Heart left ventricle (tissue), 16 donors: Measurements from ENCODE around the gene CD300LF. TPM values are rescaled to one million over a fixed set of nuclear protein-coding genes. Genes with fewer than 3 reads are reported as not detected.

ENCODE experiments used
- ATAC-seq, 4 donors: fragments of 200-7000 bp; cut with Tn5 transposase; one replicate each; pipeline ENCODE4 v1.9.1; 2020 to 2022; ENCODE audit warnings: moderate library complexity in 4 of 4, mild to moderate bottlenecking in 3 of 4, moderate number of reproducible peaks in 1 of 4
- DNase-seq, 5 donors: peaks; one replicate each; pipeline ENCODE4 v3.0.0-alpha.2; 2020
- H3K27ac ChIP-seq, 12 donors: fragments of 200-600 bp; sonication (generic) in 4 of 12; one replicate each; pipeline versions ENCODE4 v1.5.0 to v1.8.0; 2016 to 2022; ENCODE audit warnings: mild to moderate bottlenecking in 2 of 12
- H3K27me3 ChIP-seq, 9 donors: fragments of 200-600 bp; sonication (generic) in 2 of 9; one replicate each; pipeline versions ENCODE4 v1.5.1 to v1.8.0; 2016 to 2022; ENCODE audit warnings: mild to moderate bottlenecking in 3 of 9
- H3K36me3 ChIP-seq, 9 donors: fragments of 200-600 bp; sonication (generic) in 2 of 9; one replicate each; pipeline versions ENCODE4 v1.5.0 to v1.8.0; 2018 to 2022; ENCODE audit warnings: mild to moderate bottlenecking in 2 of 9
- H3K4me1 ChIP-seq, 12 donors: fragments of 200-600 bp; sonication (generic) in 4 of 12; one replicate each; pipeline versions ENCODE4 v1.5.0 to v1.8.0; 2016 to 2022; ENCODE audit warnings: mild to moderate bottlenecking in 3 of 12
- H3K4me3 ChIP-seq, 12 donors: fragments of 200-600 bp; sonication (generic) in 4 of 12; one replicate each; pipeline versions ENCODE4 v1.5.0 to v1.8.0; 2017 to 2022; ENCODE audit warnings: mild to moderate bottlenecking in 9 of 12, moderate library complexity in 4 of 12
- H3K9me3 ChIP-seq, 12 donors: fragments of 200-600 bp; sonication (generic) in 4 of 12; one replicate each; pipeline versions ENCODE4 v1.5.0 to v1.8.0; 2016 to 2022; ENCODE audit warnings: mild to moderate bottlenecking in 1 of 12
- CTCF ChIP-seq, 12 donors: fragments of 200-600 bp; sonication (generic) in 4 of 12; IDR thresholded peaks; one replicate each; pipeline versions ENCODE4 v1.5.0 to v1.8.0; 2018 to 2022; ENCODE audit warnings: antibody characterized with exemption in 12 of 12, mild to moderate bottlenecking in 5 of 12
- POLR2A ChIP-seq, 2 donors: fragments of 450-650 bp; IDR thresholded peaks; one replicate each; pipeline ENCODE4 v1.6.1; 2017; ENCODE audit warnings: antibody characterized with exemption in 2 of 2, mild to moderate bottlenecking in 2 of 2, moderate library complexity in 2 of 2
- WGBS, 4 donors: extraction: QIAGEN DNeasy Blood & Tissue Kit in 2 of 4; methylation state at CpG; one replicate each; pipeline versions ENCODE4 v1.1.5 to v1.1.7; 2013 to 2018; 5-methylcytosine and 5-hydroxymethylcytosine counted together
- intact Hi-C, 10 donors: fragments of 100-400 bp; cut with DNase I; formaldehyde crosslinking; loops; one replicate each; pipeline versions ENCODE4 v1.11.1 to v1.14.2; 2022
- polyA plus RNA-seq, 2 donors: library from polyadenylated mRNA; stranded (reverse); fragments of 200-250 nt; gene quantifications; one replicate each; pipeline ENCODE4 v1.2.3, GENCODE V29; 2013
- total RNA-seq, 9 donors: library from RNA; depleted of rRNA in 2 of 9; stranded (reverse); fragments of >200 nt in 2 of 9; fragmentation: NEBNext Ultra II Directional in 3 of 9; extraction: Animal tissue kit (Norgen Biotek cat#: 25700) in 3 of 9; gene quantifications; one replicate each; pipeline versions ENCODE4 v1.1.0 to v1.2.4, GENCODE V29; 2016 to 2023
- donor health status: ischemic (EF 13 %, LVEDD 7.1; RV severe dilation, severe dysfunction).
- donor health status: healthy with polysubstance abuse.
- donor health status: DM: no; HTN: yes; CAD: no.
- donor health status: DM: no; HTN: no; CAD: no.
- donor health status: ischemic (EF 25% LVEDD 6.9; RV normal size, moderate dysfunction).
- donor health status: ischemic (EF 25% LVEDD 5.7; RV mildly dilated, moderate dysfunction).
- donor health status: healthy.
- donor health status: DM: yes; HTN: yes; CAD: no.
- donor health status: ischemic (EF 35%, LVEDD 5.7; RV mildly dilated, moderate dysfunction).
- donor health status: nonischemic (EF 11% LVEDD 7.7; RV severe dilation, severe dysfunction).
- donor health status: DM: yes; HTN: yes; CAD: no.
- donor health status: PGD.
- donor health status: ischemic (EF 29% LVEDD 5.4; RV normal size, mild dysfunction).
- donor health status: nonischemic (EF 23%, LVEDD 6.1; RV moderate dilation, normal function).

Gene CD300LF
- total and polyA plus RNA-seq, 11 donors: 0.15 to 7.0 (median 0.42) TPM; not detected in 2

DNA sequence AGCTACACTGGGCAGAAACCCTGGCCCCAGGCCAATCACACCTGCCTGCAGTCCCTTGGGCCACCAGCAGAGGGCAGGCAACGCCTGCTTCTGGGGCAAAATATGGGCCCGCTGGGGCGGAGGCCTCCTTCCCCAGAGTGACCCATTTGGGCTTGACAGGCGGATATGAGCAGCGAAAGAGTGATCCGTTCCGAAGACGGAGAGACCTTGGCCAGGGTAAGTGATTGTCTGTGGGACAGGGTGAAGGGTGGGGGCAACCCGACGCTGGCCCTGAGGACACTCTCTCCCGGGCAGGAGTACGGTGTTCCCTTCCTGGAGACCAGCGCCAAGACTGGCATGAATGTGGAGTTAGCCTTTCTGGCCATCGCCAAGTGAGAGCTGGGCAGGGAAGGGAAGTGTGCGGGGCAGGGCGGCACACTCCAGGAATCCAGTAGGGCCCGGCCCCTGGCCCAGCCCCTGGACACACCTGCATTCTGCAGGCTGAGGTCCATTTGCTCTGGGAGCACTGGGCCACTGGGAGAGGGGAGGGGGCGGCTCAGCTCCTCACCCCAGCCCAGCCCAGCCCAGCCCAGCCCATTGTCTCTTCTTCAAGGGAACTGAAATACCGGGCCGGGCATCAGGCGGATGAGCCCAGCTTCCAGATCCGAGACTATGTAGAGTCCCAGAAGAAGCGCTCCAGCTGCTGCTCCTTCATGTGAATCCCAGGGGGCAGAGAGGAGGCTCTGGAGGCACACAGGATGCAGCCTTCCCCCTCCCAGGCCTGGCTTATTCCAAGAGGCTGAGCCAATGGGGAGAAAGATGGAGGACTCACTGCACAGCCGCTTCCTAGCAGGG, 32.2 kb upstream of the CD300LF start:
- Histone ChIP-seq H3K4me1 (peaks cover 0 to 88% (median 26%) of the 10 kb centered on the region in 12 donors), H3K27ac (peak overlapping the region in 11 of 12 donors; percentile 31 to 80 (median 62)), H3K9me3 (no peaks in the 10 kb centered on the region), H3K27me3 (peaks cover 0 to 16% (median 5%) of the 10 kb centered on the region in 9 donors), H3K4me3 (peak overlapping the region in 11 of 12 donors; percentile 16 to 53 (median 41)), H3K36me3 (no peaks in the 10 kb centered on the region)
- peak; percentile 81 to 93 (median 86) for DNase-seq
- WGBS, 4 donors: 16 to 35% (median 25%) methylated on average over 17 to 24 of the region's 24 CpGs
- TF ChIP-seq POLR2A (IDR thresholded peaks at IDR 0.05) (peak in 1 of 2 donors; percentile 33), CTCF (IDR thresholded peaks at IDR 0.05) (peak; percentile 99 to 100 (median 100))
- peak; percentile 12 to 66 (median 44) for ATAC-seq
- intact Hi-C loops: loop anchor here (1.0 to 5.0 kb wide), 9 partner anchors 24 to 212 kb away; no protein-coding TSS in a partner anchor

DNA sequence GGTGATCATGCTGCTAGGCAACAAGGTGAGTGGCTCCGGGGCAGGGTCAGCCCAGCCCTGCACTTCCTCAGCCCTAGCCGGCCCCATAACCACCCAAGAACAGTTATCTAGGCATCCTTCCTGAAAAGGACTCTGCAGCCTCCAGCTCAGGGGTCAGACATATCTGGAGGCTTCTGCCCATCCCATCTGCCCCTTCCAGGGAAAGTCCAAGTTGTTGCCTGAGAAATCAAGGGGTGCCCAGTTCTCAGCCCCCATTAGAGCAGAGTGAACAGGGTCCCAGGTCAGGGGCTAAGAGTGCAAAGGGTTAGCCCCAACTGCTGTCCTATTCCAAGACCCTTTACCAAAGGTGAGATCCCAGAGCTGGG, 31.6 kb upstream of the CD300LF start:
- DNase-seq: no peak
- intact Hi-C loops: loop anchor here (1.0 to 5.0 kb wide), 9 partner anchors 24 to 213 kb away; no protein-coding TSS in a partner anchor
- TF ChIP-seq CTCF (IDR thresholded peaks at IDR 0.05) (no peak), POLR2A (IDR thresholded peaks at IDR 0.05) (no peak)
- Histone ChIP-seq H3K4me3 (peak overlapping the region in 4 of 12 donors; percentile 28 to 52 (median 40)), H3K27me3 (peaks cover 0 to 22% (median 6%) of the 10 kb centered on the region in 9 donors), H3K9me3 (no peaks in the 10 kb centered on the region), H3K27ac (peak overlapping the region in 3 of 12 donors; percentile 38 to 55 (median 53)), H3K4me1 (peaks cover 0 to 88% (median 22%) of the 10 kb centered on the region in 12 donors), H3K36me3 (no peaks in the 10 kb centered on the region)
- 49 to 55% (median 54%) methylated on average over 2 of the region's 2 CpGs; no CpG with 5 or more reads in 1 of the 4 donors for WGBS, 4 donors
- ATAC-seq: no peak

- no peak for TF ChIP-seq POLR2A (IDR thresholded peaks at IDR 0.05)
- TF ChIP-seq CTCF (IDR thresholded peaks at IDR 0.05): no peak
- ATAC-seq (no peak), DNase-seq (no peak)
- H3K27ac ChIP-seq: peak overlapping the region in 1 of 12 donors; percentile 86
- intact Hi-C loops: loop anchor here (1.0 to 5.0 kb wide), 9 partner anchors 25 to 214 kb away; no protein-coding TSS in a partner anchor
- H3K4me3 ChIP-seq: no peak overlapping the region
- 73 to 86% (median 75%) methylated on average over 2 of the region's 2 CpGs for WGBS, 4 donors
- H3K9me3 ChIP-seq: no peaks in the 10 kb centered on the region
- peaks cover 0 to 93% (median 21%) of the 10 kb centered on the region in 12 donors for H3K4me1 ChIP-seq
- peaks cover 0 to 28% (median 12%) of the 10 kb centered on the region in 9 donors for H3K27me3 ChIP-seq
- H3K36me3 ChIP-seq: no peaks in the 10 kb centered on the region
Observed at GRCh38 chr17:74743755-74744154, 31.0 kb upstream of the CD300LF start.

DNA sequence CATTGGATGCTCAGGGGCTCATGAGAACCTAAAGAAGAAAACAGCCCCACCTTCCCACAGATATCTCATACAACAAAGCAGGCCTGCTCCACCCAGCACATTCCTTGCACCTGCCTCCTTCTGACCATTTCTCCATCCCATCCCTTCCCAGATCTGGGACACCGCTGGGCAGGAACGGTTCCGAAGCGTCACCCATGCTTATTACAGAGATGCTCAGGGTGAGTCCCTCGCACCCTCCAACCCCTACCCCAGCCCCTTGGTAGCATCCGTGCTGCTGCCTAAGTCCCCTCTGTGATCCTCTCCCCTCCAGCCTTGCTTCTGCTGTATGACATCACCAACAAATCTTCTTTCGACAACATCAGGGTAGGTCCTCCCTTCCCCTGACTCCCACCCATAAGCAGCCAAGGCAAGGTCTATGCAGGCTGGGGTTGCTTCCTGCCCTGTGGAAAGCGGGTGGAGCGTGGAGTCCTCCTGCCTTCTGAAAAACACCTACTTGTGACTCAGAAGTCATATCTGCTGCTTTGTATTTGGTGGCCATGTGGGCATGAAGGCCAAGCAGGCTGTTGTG, 30.3 kb upstream of the CD300LF start:
- no peak for DNase-seq
- H3K27me3 ChIP-seq: peaks cover 7 to 34% (median 17%) of the 10 kb centered on the region in 9 donors
- H3K4me1 ChIP-seq: peaks cover 0 to 100% (median 23%) of the 10 kb centered on the region in 12 donors
- no peak for TF ChIP-seq CTCF (IDR thresholded peaks at IDR 0.05)
- no peak for TF ChIP-seq POLR2A (IDR thresholded peaks at IDR 0.05)
- WGBS, 4 donors: 89 to 92% (median 91%) methylated on average over 9 of the region's 9 CpGs
- intact Hi-C loops: loop anchor here in 4 of 10 donors (5.0 kb wide), 4 partner anchors 39 to 214 kb away; no protein-coding TSS in a partner anchor
- H3K4me3 ChIP-seq: no peak overlapping the region
- peak overlapping the region in 1 of 12 donors; percentile 86 for H3K27ac ChIP-seq
- ATAC-seq: no peak
- H3K9me3 ChIP-seq: no peaks in the 10 kb centered on the region
- H3K36me3 ChIP-seq: no peaks in the 10 kb centered on the region
